Muscle layer of duodenum (tissue), 2 donors: ENCODE results near the gene TRABD2B.

Experiments
- H3K27ac ChIP-seq: one replicate; pipeline ENCODE4 v1.7.0; 2013; ENCODE audit warnings: mild to moderate bottlenecking, low read length
- H3K27me3 ChIP-seq: one replicate; pipeline ENCODE4 v1.7.0; 2013; ENCODE audit warnings: low read depth, mild to moderate bottlenecking, control low read depth, low read length
- H3K36me3 ChIP-seq, 2 donors: one replicate each; pipeline ENCODE4 v1.7.0; 2013; ENCODE audit warnings: low read length in 2 of 2, control low read depth in 1 of 2, mild to moderate bottlenecking in 1 of 2; ENCODE audit not compliant: insufficient read depth in 2 of 2, control insufficient read depth in 1 of 2
- H3K4me1 ChIP-seq, 2 donors: one replicate each; pipeline ENCODE4 v1.7.0; 2013; ENCODE audit warnings: low read length in 2 of 2, mild to moderate bottlenecking in 2 of 2, control low read depth in 1 of 2, moderate library complexity in 1 of 2; ENCODE audit not compliant: insufficient read depth in 2 of 2, control insufficient read depth in 1 of 2
- H3K4me3 ChIP-seq, 2 donors: one replicate each; pipeline ENCODE4 v1.7.0; 2013; ENCODE audit warnings: low read length in 2 of 2, low read depth in 1 of 2, mild to moderate bottlenecking in 1 of 2
- H3K9me3 ChIP-seq, 2 donors: one replicate each; pipeline ENCODE4 v1.7.0; 2013; ENCODE audit warnings: low read length in 2 of 2, control low read depth in 1 of 2, mild to moderate bottlenecking in 1 of 2; ENCODE audit not compliant: control insufficient read depth in 1 of 2
- donor health status: healthy.

TRABD2B gene

DNA sequence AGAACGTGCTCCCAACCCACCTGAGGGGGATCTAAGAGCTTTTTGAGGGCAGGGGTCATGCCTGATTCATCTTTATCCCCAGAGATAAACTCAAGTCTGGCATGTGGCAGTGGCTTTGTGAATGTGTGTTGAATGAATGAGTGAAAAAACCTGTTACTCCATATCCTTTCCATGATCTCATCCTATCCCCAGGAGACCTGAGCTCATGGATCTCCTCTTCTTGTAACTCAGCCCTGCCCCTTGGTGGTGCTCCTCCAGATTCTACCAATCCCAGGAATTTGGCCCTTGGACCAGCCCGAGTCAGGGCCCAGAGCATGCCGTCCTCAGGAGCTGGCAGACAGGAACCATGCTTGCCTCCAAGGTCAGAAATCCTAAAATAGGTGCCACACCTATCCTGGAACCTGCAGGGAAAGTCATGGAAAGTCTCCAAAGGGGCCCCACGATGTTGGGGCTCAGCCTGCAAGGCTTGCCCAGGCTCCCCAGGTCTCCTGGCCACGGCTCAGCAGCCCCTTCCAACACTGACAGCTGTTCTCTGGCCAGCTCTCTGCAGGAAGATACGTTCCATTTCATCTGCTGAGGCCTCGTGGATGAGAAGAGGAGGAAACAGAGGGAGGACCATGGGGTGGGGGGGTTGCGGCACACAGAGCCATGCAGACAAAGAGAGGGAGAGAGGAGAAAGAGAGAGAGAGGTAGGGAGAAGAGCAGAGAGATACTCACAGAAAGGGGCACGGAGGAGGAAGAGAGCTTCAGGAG, 214.6 kb downstream of the TRABD2B start:
- no peaks in the 10 kb centered on the region for H3K36me3 ChIP-seq
- H3K27ac ChIP-seq = no peak overlapping the region
- H3K4me3 ChIP-seq = no peak overlapping the region
- no peaks in the 10 kb centered on the region for H3K27me3 ChIP-seq
- peaks cover 0 to 6% of the 10 kb centered on the region in 2 donors for H3K4me1 ChIP-seq
- no peaks in the 10 kb centered on the region for H3K9me3 ChIP-seq

DNA sequence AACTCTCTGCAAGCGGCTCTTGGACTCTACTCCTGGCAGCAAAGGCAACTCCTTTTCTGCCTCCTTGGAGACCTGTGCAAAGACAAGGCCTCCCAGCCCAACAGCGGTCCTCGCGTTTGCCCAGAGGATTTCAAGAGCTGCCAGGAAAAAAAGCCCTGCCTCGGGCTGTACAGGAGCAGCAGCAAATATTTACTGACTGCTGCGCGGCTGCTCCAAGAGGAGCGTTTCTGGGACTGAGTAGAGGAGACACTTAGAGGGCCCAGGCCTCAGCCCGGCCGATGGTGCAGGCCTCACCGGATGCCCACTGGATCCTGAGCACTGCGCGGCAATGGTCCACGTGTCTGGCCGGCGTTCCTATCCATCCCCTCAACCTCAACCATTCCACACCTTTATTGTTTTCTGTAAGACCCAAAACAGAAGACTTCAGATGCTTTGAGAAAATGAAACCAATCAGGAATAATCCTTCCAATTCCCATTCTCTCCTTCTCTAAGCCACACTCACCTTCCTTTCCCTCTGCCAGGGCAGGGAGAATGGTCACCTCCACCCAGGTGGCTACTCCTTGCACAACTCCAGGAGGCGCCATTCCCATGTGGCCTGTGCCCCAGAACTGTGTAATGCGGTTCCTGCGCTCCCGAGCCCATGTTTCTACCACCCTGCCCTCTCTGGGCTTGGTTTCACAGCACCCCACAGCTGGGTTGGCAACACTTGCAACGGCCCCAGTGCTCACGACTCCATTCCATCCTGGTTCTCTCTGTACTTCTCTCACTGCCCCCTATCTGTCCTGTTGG, 215.8 kb downstream of the TRABD2B start:
- H3K4me1 ChIP-seq = peaks cover 0 to 6% of the 10 kb centered on the region in 2 donors
- no peaks in the 10 kb centered on the region for H3K27me3 ChIP-seq

DNA sequence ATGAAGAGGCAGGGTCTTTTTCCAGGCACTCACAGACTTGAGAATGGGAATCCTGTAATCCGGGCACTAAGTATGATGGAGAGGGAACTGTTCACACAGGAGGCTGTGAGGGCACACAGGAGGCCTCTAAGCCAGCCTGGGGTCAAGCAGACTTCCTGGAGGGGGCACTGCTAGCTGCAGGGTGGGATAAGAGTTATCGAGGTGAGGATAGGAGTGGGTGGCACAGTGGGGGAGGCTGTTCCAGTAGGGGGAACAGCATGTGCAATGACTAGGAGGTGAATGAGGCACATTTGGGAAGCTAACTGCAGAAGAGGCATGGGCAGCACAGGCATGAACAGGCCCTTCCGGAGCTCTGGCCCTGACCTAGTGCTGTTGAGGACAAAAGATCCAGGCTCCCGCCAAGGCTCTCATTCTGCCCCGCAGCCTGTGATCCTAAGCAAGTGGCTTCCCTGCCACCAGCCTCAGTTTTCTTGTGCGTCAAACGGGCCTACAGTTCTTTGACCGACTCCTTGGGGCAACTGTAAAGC, 216.7 kb downstream of the TRABD2B start:
- Histone ChIP-seq H3K27me3 (no peaks in the 10 kb centered on the region), H3K36me3 (no peaks in the 10 kb centered on the region), H3K9me3 (no peaks in the 10 kb centered on the region), H3K27ac (no peak overlapping the region), H3K4me3 (no peak overlapping the region), H3K4me1 (peaks cover 0 to 6% of the 10 kb centered on the region in 2 donors)

More for the DNA sequence above, 215.8 kb downstream of the TRABD2B start:
- H3K4me3 ChIP-seq = no peak overlapping the region
- H3K27ac ChIP-seq = no peak overlapping the region
- H3K36me3 ChIP-seq = no peaks in the 10 kb centered on the region
- no peaks in the 10 kb centered on the region for H3K9me3 ChIP-seq

DNA sequence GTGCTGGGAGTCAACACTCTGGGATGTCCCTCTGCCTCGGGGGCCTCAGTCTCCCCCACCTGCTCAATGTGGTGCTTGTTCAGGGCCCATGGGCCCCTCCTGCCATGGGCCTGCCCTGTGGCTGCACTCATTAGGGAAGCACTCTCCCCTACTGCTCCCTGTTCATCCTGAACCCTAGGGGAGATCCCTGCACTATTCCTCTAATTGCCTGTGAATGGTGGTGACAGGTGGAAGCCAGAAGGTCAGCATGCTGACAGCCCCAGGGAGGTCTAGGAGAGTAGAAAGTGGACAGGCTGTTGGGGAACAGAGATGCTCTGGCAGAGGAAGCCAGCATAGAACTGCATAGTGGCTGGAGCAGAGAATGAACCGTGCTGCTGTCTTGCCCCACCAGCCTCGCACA, 217.6 kb downstream of the TRABD2B start:
- Histone ChIP-seq H3K36me3 (no peaks in the 10 kb centered on the region), H3K4me3 (no peak overlapping the region), H3K9me3 (no peaks in the 10 kb centered on the region), H3K27ac (no peak overlapping the region), H3K27me3 (no peaks in the 10 kb centered on the region), H3K4me1 (no peaks in the 10 kb centered on the region)

DNA sequence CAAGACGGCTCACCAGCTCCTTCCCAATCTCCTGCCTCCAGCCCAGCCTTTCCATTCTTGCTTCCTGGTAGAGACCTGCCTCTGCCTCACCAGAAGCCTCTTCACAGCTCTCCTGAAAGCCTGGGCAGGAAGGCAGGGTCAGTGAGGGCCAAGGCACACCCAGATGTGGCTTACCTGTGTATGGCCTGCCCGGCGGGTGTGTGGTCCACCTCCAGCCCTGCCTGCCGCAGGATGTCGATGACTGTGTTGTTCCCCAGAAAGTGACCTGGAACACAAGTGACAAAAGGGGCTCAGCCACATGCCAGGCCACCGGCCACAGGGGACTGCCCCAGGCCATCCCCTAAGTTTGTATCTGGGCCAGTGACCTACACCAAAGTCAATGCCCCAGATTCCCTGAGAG, 218.9 kb downstream of the TRABD2B start:
- H3K4me3 ChIP-seq = no peak overlapping the region
- H3K27me3 ChIP-seq = no peaks in the 10 kb centered on the region
- H3K4me1 ChIP-seq = no peaks in the 10 kb centered on the region
- no peaks in the 10 kb centered on the region for H3K36me3 ChIP-seq
- no peaks in the 10 kb centered on the region for H3K9me3 ChIP-seq
- H3K27ac ChIP-seq = no peak overlapping the region

DNA sequence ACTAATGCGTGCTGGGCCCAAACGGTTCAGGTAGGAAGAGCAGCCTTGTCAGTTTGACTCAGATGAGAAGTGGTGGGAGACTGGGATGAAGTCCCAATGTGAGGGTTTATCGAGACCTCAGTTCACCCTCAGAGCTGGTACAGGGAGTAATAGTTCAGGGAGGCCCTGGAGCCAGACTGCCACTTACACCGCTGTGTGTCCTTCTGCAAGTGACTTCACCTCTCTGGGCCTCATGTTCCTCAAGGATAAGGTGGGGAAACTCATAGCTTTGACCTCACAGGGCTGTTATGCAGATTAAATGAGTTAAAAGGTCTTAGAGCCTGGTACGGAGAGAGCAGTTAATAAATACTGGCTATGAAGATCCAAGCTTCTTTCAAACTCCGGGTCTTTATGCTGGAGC, 219.9 kb downstream of the TRABD2B start:
- H3K9me3 ChIP-seq = no peaks in the 10 kb centered on the region
- no peaks in the 10 kb centered on the region for H3K36me3 ChIP-seq
- no peak overlapping the region for H3K27ac ChIP-seq
- no peak overlapping the region for H3K4me3 ChIP-seq
- H3K27me3 ChIP-seq = no peaks in the 10 kb centered on the region
- H3K4me1 ChIP-seq = no peaks in the 10 kb centered on the region

DNA sequence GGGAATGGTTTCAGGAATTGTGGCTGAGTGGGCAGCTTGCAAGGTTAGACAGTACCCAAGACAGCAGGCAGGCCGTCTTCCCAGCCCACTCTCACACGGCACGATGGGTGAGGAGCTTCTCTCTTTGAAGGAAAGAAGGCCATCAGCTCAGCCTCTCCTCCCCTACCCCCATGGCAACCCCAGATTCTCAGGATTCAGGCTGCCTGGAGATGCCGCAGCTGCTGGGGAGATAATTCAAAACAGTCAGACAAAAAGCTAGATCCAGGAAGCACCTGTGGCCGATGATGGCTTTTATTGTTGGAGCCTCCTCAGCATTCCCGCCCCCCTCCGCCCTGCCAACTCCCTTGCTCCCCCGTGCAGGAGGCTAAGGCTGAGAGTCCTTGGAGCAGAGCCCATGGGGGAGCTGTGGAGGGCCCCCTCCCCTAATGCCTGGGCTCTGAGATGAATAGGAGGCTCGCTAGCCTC, 220.5 kb downstream of the TRABD2B start:
- H3K27me3 ChIP-seq = no peaks in the 10 kb centered on the region
- H3K4me1 ChIP-seq = no peaks in the 10 kb centered on the region
- H3K4me3 ChIP-seq = no peak overlapping the region
- H3K36me3 ChIP-seq = no peaks in the 10 kb centered on the region
- no peak overlapping the region for H3K27ac ChIP-seq
- no peaks in the 10 kb centered on the region for H3K9me3 ChIP-seq

DNA sequence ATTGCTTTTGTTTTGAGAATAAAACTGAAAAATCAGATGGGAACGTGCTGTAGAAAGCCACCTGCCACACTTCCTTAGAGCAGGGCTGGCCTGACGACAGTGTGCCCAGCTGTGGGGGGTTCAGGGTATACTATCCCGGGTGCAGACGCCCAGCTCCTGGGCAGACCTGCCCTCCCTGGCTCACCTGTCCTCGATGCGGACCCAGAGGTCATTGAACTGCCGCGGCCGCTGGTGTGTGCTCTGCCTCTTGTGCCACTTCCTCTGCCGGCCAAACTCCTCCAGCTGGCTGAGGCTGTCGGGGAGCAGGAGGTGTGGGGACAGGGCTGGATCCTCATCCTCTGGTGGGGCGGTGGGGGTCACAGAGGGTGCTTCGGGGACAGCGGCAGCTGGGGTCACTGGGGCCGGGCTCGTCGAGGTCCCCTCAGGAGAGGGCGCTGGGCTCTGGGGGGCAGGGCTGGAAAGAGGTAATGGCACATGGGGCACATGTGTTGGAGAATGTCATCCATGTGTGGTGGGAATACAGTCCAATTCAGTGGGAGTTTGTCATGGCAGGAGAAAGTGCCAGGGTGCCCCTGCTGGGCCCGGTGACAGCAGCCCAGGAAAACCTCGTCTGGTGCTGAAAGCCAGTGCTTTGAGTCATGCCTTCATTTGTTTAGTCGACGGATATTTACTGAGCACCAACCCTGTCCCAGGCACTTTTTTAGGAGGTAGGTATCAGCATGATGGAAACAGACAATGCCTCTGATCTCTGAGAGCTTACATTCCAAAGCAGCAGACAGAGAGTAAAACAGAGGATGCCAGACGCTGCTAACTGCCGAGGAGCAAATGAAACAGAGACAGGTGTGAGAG, 222.0 kb downstream of the TRABD2B start:
- H3K27me3 ChIP-seq = no peaks in the 10 kb centered on the region
- H3K27ac ChIP-seq = no peak overlapping the region
- no peaks in the 10 kb centered on the region for H3K36me3 ChIP-seq
- H3K9me3 ChIP-seq = no peaks in the 10 kb centered on the region
- H3K4me3 ChIP-seq = no peak overlapping the region
- H3K4me1 ChIP-seq = no peaks in the 10 kb centered on the region

DNA sequence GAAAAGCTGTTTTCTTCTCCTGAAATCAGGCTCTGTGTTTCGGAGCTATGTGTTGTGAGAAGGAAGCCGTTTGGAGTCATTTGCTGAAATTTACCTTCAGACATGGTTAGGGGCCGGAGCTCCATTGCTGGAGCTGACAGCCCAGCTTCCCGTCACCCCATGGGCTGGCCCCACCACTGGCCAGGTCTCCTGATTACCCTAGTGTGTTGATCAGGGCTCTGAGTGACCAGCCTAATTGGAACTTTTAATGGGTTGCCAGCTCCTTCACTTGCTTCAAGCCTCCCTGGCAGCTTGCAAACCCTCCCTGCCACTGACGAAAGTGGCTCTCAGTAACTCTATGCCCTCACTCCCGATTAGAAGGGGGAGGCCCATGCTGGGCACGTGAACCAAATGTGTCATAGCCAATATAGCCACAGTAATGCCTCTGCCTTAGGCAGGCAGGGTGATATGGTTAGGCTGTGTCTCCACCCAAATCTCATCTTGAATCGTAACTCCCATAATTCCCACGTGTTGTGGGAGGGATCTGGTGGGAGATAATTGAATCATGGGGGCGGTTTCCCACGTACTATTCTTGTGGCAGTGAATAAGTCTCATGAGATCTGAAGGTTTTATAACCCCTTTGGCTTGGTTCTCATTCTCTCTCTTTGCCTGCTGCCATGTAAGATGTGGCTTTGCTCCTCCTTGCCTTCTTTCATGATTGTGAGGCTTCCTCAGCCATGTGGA, 224.1 kb downstream of the TRABD2B start:
- Histone ChIP-seq H3K27ac (no peak overlapping the region), H3K27me3 (no peaks in the 10 kb centered on the region), H3K4me3 (no peak overlapping the region), H3K4me1 (no peaks in the 10 kb centered on the region), H3K36me3 (no peaks in the 10 kb centered on the region), H3K9me3 (no peaks in the 10 kb centered on the region)

DNA sequence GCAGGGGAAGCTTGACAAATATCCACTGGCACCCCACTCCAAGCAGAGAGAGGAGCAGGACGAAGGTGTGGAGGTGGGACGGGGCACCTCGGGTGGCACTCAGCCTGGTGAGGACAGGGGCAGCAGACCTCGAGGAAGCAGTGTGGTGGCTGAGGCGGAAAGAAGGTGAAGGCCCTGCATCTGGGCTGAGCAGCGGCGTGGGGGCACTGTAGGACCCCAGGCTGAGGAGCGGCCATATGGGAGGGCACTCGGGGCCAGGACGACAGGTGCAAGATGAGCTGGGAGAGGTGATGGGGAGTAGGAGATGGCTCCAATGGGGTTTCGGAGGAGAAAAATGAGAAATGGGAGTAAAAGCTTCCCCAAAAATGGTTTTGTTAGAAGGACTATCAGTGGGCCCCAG, 224.9 kb downstream of the TRABD2B start:
- Histone ChIP-seq H3K4me1 (no peaks in the 10 kb centered on the region), H3K27ac (no peak overlapping the region), H3K36me3 (no peaks in the 10 kb centered on the region), H3K4me3 (no peak overlapping the region), H3K27me3 (no peaks in the 10 kb centered on the region), H3K9me3 (no peaks in the 10 kb centered on the region)
